GM12874 (cell line): ENCODE measurements around the gene SLC13A2.

Experiments used
- CTCF ChIP-seq: IDR thresholded peaks from 2 replicates; pipeline ENCODE4 v1.5.1; 2011; ENCODE audit warnings: low read depth, mild to moderate bottlenecking, control low read depth, low read length, moderate library complexity; ENCODE audit not compliant: insufficient read depth

Gene SLC13A2

DNA sequence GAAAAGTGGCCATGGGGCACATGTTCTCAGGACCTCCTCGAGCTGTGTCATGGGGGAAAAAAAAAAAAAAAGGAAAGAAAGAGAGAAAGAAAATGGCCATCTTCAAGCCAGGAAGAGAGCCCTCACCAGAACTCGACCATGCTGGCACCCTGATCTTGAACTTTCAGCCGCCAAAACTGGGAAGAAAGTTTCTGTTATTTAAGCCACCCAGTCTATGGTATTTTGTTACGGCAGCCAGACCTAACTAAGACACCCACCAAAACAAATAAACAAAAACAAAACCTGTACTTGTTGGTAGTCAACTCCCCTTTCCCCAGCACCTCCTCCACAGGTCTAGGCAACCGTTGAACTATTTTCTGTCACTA lies 26.1 kb upstream of the SLC13A2 start:
- TF ChIP-seq CTCF: no peak

GRCh38 chr17:28449859-28450258 lies 23.6 kb upstream of the SLC13A2 start:
- no peak for TF ChIP-seq CTCF

- TF ChIP-seq CTCF: no peak
Observed at GRCh38 chr17:28457890-28458289, 15.6 kb upstream of the SLC13A2 start.

GRCh38 chr17:28460901-28461300 lies 12.5 kb upstream of the SLC13A2 start:
- no peak for TF ChIP-seq CTCF

DNA sequence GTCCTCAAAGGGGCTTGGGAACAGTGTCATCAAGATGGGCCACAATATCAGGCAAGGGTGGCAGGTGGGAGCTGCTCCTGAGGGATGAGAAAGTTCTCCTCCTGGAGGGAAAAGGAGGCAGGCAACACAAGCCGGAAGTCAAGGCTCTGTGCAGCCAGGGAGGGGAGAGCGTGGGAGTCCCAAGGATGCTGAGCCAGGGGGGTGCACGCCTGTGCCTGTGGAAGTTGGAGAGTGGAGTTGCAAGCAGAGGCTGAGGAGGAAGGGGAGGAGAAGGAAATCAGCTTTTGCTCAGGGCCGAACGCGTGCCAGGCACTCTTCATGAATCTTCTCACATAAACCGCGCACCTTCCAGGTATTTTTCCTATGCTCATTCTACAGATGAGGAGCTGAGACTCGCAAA lies 7.4 kb upstream of the SLC13A2 start:
- no peak for TF ChIP-seq CTCF

DNA sequence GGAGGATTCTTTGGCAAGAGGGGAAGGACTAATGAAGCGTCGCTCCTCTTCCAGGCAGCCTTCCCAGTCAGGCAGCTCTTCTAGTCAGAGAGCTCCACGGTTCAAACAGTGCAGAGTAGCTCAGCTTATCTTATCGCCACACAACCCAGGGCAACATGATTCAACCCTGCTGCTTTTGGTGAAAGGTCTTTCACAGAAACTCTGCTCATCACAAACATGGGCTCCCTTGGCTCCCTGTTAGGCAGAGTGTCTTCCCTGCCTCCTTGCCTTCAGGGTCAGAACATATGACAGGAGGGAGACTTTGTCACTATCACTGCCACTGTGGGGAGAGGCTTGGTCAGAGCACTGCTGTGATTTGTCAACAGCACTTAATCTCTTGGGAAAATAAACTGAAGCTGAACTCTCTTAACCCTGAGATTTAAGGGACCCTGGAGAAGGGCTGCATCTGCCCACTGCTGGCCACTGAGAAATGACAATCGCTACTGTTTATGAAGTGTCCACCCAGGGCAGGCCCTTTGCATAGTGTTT lies 6.9 kb upstream of the SLC13A2 start:
- no peak for TF ChIP-seq CTCF

GRCh38 chr17:28467456-28468025 lies 5.9 kb upstream of the SLC13A2 start:
- no peak for TF ChIP-seq CTCF

- TF ChIP-seq CTCF: no peak
Observed at GRCh38 chr17:28468781-28469180, 4.7 kb upstream of the SLC13A2 start.
